Right atrium auricular region (tissue), 2 donors: ENCODE data around the gene PRH2. TPM values are rescaled to one million over a fixed set of nuclear protein-coding genes. Genes with fewer than 3 reads are reported as not detected.

ENCODE experiments used
- DNase-seq: peaks from one replicate; pipeline ENCODE4 v3.0.0-alpha.2; 2019; ENCODE audit warnings: low spot score
- H3K27ac ChIP-seq, 2 donors: fragments of 200-600 bp; sonication (generic); 1 replicate in 1 of 2; 2 replicates in 1 of 2; pipeline ENCODE4 v1.5.1; 2016 to 2019
- H3K27me3 ChIP-seq, 2 donors: fragments of 200-600 bp; sonication (generic); one replicate each; pipeline versions ENCODE4 v1.5.1 to v1.6.0; 2017 to 2019
- H3K36me3 ChIP-seq: fragments of 200-600 bp; sonication (generic); one replicate; pipeline ENCODE4 v1.5.1; 2016
- H3K4me1 ChIP-seq, 2 donors: fragments of 200-600 bp; sonication (generic); one replicate each; pipeline versions ENCODE4 v1.5.1 to v1.6.0; 2017 to 2019
- H3K4me3 ChIP-seq, 2 donors: fragments of 200-600 bp; sonication (generic); 1 replicate in 1 of 2; 2 replicates in 1 of 2; pipeline ENCODE4 v1.5.1; 2017 to 2019; ENCODE audit warnings: mild to moderate bottlenecking in 1 of 2, moderate library complexity in 1 of 2
- H3K9me3 ChIP-seq, 2 donors: fragments of 200-600 bp; sonication (generic); one replicate each; pipeline ENCODE4 v1.5.1; 2019
- CTCF ChIP-seq, 2 donors: fragments of 200-600 bp; sonication (generic); IDR thresholded peaks; one replicate each; pipeline ENCODE4 v1.5.1; 2019; ENCODE audit warnings: antibody characterized with exemption in 2 of 2
- total RNA-seq, 2 donors: library from RNA; depleted of rRNA; stranded (reverse); fragments of >200 nt; gene quantifications; one replicate each; pipeline ENCODE4 v1.1.0, GENCODE V29; 2016

Gene PRH2
- total RNA-seq, 2 donors from 2014 or later, result not detected

DNA sequence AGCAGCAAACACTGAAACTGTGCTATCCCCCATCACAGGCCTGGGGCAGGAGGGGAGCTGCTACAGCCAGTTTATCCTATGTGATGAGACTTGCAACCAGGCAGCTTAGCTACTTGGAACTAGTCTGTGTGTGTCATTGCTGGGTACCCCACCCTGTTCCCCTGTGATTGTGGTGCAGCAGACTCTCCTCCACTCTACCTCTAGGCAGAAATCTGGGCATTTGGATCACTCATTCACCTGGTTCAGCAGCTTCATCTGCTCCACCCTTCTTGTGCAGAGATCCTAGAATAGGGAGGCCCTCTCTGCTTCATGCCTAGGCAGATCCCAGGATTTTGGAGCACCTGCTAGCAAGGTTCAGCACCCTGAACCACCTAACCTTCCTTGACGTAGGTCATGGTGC is 28.5 kb upstream of the PRH2 start:
- H3K27me3 ChIP-seq, result no peaks in the 10 kb centered on the region

DNA sequence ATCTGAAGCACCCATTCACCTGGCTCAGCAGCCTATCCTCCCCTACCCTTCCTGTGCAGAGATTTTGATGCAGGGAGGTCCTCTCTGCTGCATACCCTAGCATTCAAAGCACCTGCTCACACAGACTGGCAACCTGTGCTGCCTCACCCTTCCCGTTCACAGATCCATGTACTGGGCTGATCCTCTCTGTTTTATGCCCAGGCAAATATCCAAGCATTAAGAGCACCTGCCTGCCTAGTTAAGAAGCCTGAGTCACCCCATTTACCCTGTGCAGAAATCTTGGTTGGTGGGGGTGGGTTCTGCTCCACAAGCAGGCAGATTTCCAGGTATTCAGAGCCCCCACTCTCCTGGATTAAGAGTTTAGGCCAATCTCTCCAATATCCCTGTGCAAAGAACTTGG is 28.1 kb upstream of the PRH2 start:
- H3K9me3 ChIP-seq, result peaks cover 5 to 33% of the 10 kb centered on the region in 2 donors
- DNase-seq, result no peak
- no peaks in the 10 kb centered on the region for H3K4me1 ChIP-seq
- no peaks in the 10 kb centered on the region for H3K36me3 ChIP-seq
- no peak overlapping the region for H3K4me3 ChIP-seq
- no peak overlapping the region for H3K27ac ChIP-seq
- TF ChIP-seq CTCF (IDR thresholded peaks at IDR 0.05), result no peak
- H3K27me3 ChIP-seq, result no peaks in the 10 kb centered on the region

More for the DNA sequence above, 28.5 kb upstream of the PRH2 start:
- Histone ChIP-seq H3K27ac (no peak overlapping the region), H3K36me3 (no peaks in the 10 kb centered on the region), H3K9me3 (peaks cover 5 to 33% of the 10 kb centered on the region in 2 donors), H3K4me3 (no peak overlapping the region), H3K4me1 (no peaks in the 10 kb centered on the region)
- no peak for TF ChIP-seq CTCF (IDR thresholded peaks at IDR 0.05)
- no peak for DNase-seq

DNA sequence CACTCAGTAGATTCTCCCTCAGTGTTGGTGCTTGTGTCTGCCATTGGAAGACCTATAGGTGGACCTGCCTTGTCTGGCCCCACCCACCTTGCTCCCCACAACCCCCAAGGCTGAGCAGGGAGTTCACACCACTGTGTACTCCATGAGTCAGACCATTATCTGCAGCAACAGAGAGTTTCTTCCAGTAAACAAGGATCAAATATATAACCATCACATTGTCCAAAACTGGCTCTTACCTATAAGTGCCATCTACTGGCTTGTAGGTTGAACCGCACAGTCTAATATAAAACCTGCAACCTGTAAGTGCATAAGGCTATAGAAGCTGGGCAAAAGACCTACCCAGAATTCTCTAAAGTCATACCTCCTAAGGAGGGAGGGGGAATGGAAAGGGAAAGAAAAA is 27.6 kb upstream of the PRH2 start:
- TF ChIP-seq CTCF (IDR thresholded peaks at IDR 0.05), result no peak

DNA sequence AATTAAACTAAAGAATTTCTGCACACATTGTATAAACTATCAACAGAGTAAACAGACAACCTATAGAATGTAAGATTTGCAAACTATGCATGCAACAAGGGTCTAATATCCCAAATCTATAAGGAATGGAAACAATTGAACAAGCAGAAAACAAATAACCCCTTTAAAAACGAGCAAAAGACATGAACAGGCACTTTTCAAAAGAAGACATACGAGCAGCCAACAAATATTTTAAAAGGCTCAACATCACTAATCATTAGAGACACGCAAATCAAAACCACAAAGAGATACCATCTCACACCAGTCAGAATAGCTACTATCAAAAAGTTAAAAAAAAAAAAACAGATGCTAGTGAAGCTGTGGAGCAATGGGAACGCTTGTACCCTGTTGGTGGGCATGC is 24.4 kb upstream of the PRH2 start:
- Histone ChIP-seq H3K27ac (no peak overlapping the region), H3K27me3 (no peaks in the 10 kb centered on the region), H3K9me3 (peaks cover 5 to 33% of the 10 kb centered on the region in 2 donors), H3K4me1 (no peaks in the 10 kb centered on the region), H3K36me3 (no peaks in the 10 kb centered on the region), H3K4me3 (no peak overlapping the region)
- DNase-seq, result no peak
- TF ChIP-seq CTCF (IDR thresholded peaks at IDR 0.05), result no peak

More for the DNA sequence above, 27.6 kb upstream of the PRH2 start:
- DNase-seq, result no peak
- H3K27me3 ChIP-seq, result no peaks in the 10 kb centered on the region
- peaks cover 5 to 33% of the 10 kb centered on the region in 2 donors for H3K9me3 ChIP-seq
- H3K4me3 ChIP-seq, result no peak overlapping the region
- H3K36me3 ChIP-seq, result no peaks in the 10 kb centered on the region
- H3K4me1 ChIP-seq, result no peaks in the 10 kb centered on the region
- no peak overlapping the region for H3K27ac ChIP-seq

GRCh38 chr12:10909462-10909861 is 19.6 kb upstream of the PRH2 start, which contains the start of gene TAS2R13:
Gene TAS2R13, minus strand, starts transcription at chr12:10909562. Its CDS starts 264 bp downstream, at chr12:10909298.
- Histone ChIP-seq H3K4me3 (no peak within 1 kb of the TSS), H3K27me3 (no peaks in the 10 kb centered on the region), H3K9me3 (peaks cover 5 to 10% of the 10 kb centered on the region in 2 donors), H3K36me3 (no peaks in the 10 kb centered on the region), H3K4me1 (no peaks in the 10 kb centered on the region), H3K27ac (no peak within 1 kb of the TSS)
- TF ChIP-seq CTCF (IDR thresholded peaks at IDR 0.05), result no peak
- no peak for DNase-seq

- Histone ChIP-seq H3K4me3 (no peak overlapping the region), H3K4me1 (no peaks in the 10 kb centered on the region), H3K27me3 (no peaks in the 10 kb centered on the region), H3K36me3 (no peaks in the 10 kb centered on the region), H3K9me3 (peaks cover 0 to 1% of the 10 kb centered on the region in 2 donors), H3K27ac (no peak overlapping the region)
- no peak for TF ChIP-seq CTCF (IDR thresholded peaks at IDR 0.05)
- DNase-seq, result no peak
Measured at GRCh38 chr12:10910380-10910779, 18.7 kb upstream of the PRH2 start.
